Inflammatory macrophage treated with lipopolysaccharide for 4 hours (primary cell): ENCODE measurements around the gene GAB2.

ENCODE experiments used
- DNase-seq: peaks from one replicate; pipeline ENCODE4 v3.0.0-alpha.2; 2020

The GAB2 gene

GRCh38 chr11:78171951-78172350, 245.7 kb downstream of the GAB2 start:
- DNase-seq: no peak

DNA sequence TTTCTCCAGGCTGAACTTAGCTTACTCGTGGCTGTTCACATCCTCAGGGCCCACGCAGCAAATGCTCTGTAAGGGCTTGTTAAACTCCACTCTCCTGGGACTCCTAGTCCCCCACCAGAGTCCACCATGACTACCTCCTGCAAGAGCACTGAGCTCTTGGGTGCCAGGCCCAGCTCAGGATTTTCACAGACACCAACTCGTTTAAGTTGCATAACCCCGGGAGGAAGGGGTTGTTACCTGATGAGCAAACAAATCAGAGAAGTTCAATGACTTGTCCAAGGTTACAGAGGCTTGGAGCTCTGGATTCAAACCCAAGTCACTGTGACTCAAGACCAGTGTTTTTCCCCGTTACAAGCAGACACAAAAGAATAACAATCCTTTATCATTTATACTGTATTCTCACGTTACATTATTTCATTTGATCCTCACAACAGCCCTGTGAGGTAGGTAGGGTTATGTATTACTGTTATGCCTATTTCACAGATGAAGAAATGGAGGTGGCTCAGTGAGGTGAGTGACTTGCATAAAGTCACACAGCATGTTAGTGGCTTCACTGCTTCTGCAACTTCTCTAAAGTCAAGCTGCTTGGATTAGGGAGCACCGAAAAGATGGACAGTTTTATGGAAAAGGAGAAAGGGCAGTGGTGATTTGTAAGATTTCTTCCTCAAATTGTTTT, 246.6 kb downstream of the GAB2 start:
- no peak for DNase-seq

DNA sequence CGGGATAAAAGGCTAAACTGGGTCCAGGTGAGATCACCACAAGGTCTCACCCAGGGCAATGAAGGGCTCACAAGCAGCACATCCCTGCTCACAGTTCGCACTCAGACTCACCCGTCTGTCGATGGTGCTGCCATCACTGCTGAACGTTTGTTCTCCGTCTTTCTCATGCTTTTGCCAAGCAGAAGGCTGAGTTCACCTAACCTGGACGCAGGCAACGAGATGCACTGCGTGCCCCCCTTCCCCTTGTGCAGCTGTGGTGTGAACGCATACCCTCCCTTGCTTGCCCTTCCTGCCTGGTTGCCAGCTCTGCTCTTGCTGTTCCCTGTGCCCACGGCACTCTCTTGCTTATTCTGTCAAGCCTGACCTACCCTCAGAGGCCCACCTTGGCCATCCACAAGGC, 247.2 kb downstream of the GAB2 start:
- no peak for DNase-seq

GRCh38 chr11:78168539-78169477, 248.8 kb downstream of the GAB2 start:
- no peak for DNase-seq

GRCh38 chr11:78166855-78167469, 250.7 kb downstream of the GAB2 start:
- DNase-seq: no peak
